HepG2 (cell line): ENCODE results near the gene GRM2. TPM values are rescaled to one million over a fixed set of nuclear protein-coding genes. Genes with fewer than 3 reads are reported as not detected.

Source experiments
- DNMT3B ChIP-seq: conservative IDR thresholded peaks from 2 replicates; pipeline ENCODE4 v1.6.1; 2016; ENCODE audit warnings: missing biosample characterization, control low read depth
- ESRRA ChIP-seq: sonication (generic); formaldehyde crosslinking; IDR thresholded peaks from 2 replicates; pipeline ENCODE4 v1.5.1; 2020; ENCODE audit warnings: mild to moderate bottlenecking, low read depth, missing genetic modification reagents
- GABPB1 ChIP-seq: IDR thresholded peaks from 2 replicates; pipeline ENCODE4 v1.6.1; 2016; ENCODE audit warnings: mild to moderate bottlenecking, missing genetic modification reagents, moderate library complexity, missing compliant biosample characterization
- GLI4 ChIP-seq: sonication (generic); formaldehyde crosslinking; IDR thresholded peaks from 2 replicates; pipeline ENCODE4 v1.5.1; 2020; ENCODE audit warnings: missing genetic modification reagents, mild to moderate bottlenecking, moderate library complexity, borderline replicate concordance
- HES4 ChIP-seq: sonication (generic); formaldehyde crosslinking; IDR thresholded peaks from 2 replicates; pipeline ENCODE4 v1.9.0; 2021; ENCODE audit warnings: mild to moderate bottlenecking, missing genetic modification reagents, borderline replicate concordance
- HNRNPUL1 ChIP-seq: fragments of 200-400 bp; formaldehyde crosslinking; IDR thresholded peaks from 2 replicates; pipeline ENCODE4 v1.6.1; 2017; ENCODE audit warnings: low read depth, mild to moderate bottlenecking, low read length, moderate library complexity
- ISL2 ChIP-seq: sonication (generic); formaldehyde crosslinking; IDR thresholded peaks from 2 replicates; pipeline ENCODE4 v1.5.0; 2020; ENCODE audit warnings: missing genetic modification reagents
- MED8 ChIP-seq: sonication (generic); formaldehyde crosslinking; IDR thresholded peaks from 2 replicates; pipeline ENCODE4 v1.8.1; 2023; ENCODE audit warnings: mild to moderate bottlenecking, missing genetic modification reagents; ENCODE audit not compliant: insufficient replicate concordance
- SALL1 ChIP-seq: sonication (generic); formaldehyde crosslinking; IDR thresholded peaks from 2 replicates; pipeline ENCODE4 v1.8.0; 2022; ENCODE audit warnings: mild to moderate bottlenecking, missing genetic modification reagents
- SIX4 ChIP-seq: sonication (generic); formaldehyde crosslinking; IDR thresholded peaks from 2 replicates; pipeline ENCODE4 v1.4.0; 2020; ENCODE audit warnings: missing genetic modification reagents
- STAT5B ChIP-seq: sonication (generic); formaldehyde crosslinking; IDR thresholded peaks from 2 replicates; pipeline ENCODE4 v1.4.0; 2020; ENCODE audit warnings: missing genetic modification reagents
- TAF15 ChIP-seq: fragments of 200-400 bp; formaldehyde crosslinking; IDR thresholded peaks from one replicate; pipeline ENCODE4 v1.6.1; 2018; ENCODE audit warnings: mild to moderate bottlenecking, low read depth, low read length; ENCODE audit not compliant: poor library complexity, severe bottlenecking
- ZFYVE20 ChIP-seq: sonication (generic); formaldehyde crosslinking; IDR thresholded peaks from 2 replicates; pipeline ENCODE4 v1.8.0; 2023; ENCODE audit warnings: low read depth, mild to moderate bottlenecking, moderate library complexity, missing genetic modification reagents, borderline replicate concordance
- ZNF20 ChIP-seq: sonication (generic); formaldehyde crosslinking; IDR thresholded peaks from 2 replicates; pipeline ENCODE4 v1.4.0; 2020; ENCODE audit warnings: mild to moderate bottlenecking, moderate library complexity, missing genetic modification reagents
- ZNF34 ChIP-seq: sonication (generic); formaldehyde crosslinking; IDR thresholded peaks from 2 replicates; pipeline ENCODE4 v1.4.0; 2020; ENCODE audit warnings: mild to moderate bottlenecking, missing genetic modification reagents, borderline replicate concordance
- ZNF777 ChIP-seq: sonication (generic); formaldehyde crosslinking; IDR thresholded peaks from 2 replicates; pipeline ENCODE4 v1.4.0; 2020; ENCODE audit warnings: missing genetic modification reagents
- polyA plus RNA-seq, 8 experiments: library from polyadenylated mRNA; depleted of rRNA in 3 of 8; stranded (reverse) in 7 of 8; unstranded in 1 of 8; fragments of >200 nt; fragmentation: Illumina TruSeq in 4 of 8; extraction: Trizol in 4 of 8; gene quantifications; 2 replicates each; pipeline versions ENCODE4 v1.2.1 to v1.2.3, GENCODE V29; 2011 to 2016; ENCODE audit warnings: low read depth in 4 of 8, missing spikeins in 1 of 8, mixed read lengths in 1 of 8; ENCODE audit not compliant: insufficient read depth in 1 of 8
- total RNA-seq, 5 experiments: library from RNA; depleted of rRNA; stranded (reverse); fragments of >200 nt; fragmentation: Illumina TruSeq; extraction: Trizol; gene quantifications; 2 replicates each; pipeline ENCODE4 v1.2.3, GENCODE V29; 2016; ENCODE audit warnings: low read depth in 1 of 5
- TF ChIP-seq, protein P1 (sequence below): sonication (generic); formaldehyde crosslinking; IDR thresholded peaks from 2 replicates; pipeline ENCODE4 v1.4.0; 2020; ENCODE audit warnings: mild to moderate bottlenecking, missing genetic modification reagents
- TF ChIP-seq, protein P2 (sequence below): sonication (generic); formaldehyde crosslinking; conservative IDR thresholded peaks from 2 replicates; pipeline ENCODE4 v1.4.0; 2020; ENCODE audit warnings: missing genetic modification reagents
- TF ChIP-seq, protein P3 (sequence below): sonication (generic); formaldehyde crosslinking; IDR thresholded peaks from 2 replicates; pipeline ENCODE4 v1.5.0; 2020; ENCODE audit warnings: missing genetic modification reagents, mild to moderate bottlenecking, borderline replicate concordance

GRM2 gene
- total and polyA plus RNA-seq, 2 of the 13 experiments (the other 11 are each of a cell fraction or from before 2014, with no cell fraction given) = 0.04 to 0.07 TPM

DNA sequence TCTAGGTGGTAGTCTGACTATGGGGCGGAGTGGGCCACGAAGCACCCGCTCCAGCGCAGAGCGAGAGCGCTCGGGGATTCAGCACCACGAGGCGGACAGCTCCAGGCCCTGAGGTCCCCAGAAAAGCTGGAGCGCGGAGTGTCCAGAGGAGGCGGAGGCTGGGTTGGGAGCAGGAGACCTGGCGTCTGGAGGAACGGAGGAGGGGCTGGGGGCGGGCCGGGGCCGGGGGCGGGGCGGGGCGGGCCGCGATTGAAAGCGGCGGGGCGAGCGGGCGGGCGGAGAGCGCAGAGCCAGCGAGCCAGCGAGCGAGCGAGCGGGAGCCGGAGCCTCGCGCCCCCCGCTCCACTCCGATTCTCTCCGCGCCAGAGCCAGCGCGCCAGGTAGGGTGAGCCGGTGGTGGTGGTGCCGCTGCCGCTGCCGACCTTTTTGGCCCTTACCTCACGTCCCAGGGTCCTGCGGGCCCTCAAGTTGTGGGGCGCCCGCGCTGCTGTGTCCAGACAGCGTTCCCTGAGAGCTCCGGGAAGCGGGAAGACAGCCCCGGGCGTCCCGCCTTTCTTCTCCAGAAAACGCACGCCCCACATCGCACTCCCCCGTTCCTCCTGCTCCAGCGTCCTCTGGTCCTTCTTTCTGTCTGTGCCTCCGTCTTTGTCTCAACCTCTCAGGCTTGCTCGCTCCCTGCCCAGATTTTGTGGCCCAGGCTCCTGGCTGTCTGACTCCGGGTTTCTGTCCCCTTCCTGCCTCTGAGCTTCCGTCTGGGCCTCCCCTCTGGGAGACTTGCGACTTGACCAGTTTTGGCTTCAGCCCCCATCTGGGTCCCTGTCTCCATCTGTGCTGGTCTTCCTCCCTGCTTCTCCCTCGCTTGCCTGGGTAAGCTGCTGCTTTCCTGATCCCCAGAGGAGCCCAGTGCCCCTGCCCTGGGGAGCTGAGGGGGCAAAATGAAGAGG is at the start of gene GRM2 (continued):
- TF ChIP-seq ISL2 (CRISPR knock-in tag) (no peak), HNRNPUL1 (no peak), ZNF20 (no peak), GLI4 (CRISPR knock-in tag) (no peak), STAT5B (CRISPR knock-in tag) (peak; percentile 97), ZNF777 (CRISPR knock-in tag) (no peak), MED8 (CRISPR knock-in tag) (no peak), TAF15 (no peak), SALL1 (peak; percentile 83), ZNF34 (CRISPR knock-in tag) (no peak), SIX4 (peak; percentile 70), ESRRA (no peak), ZFYVE20 (CRISPR knock-in tag) (no peak), GABPB1 (peak; percentile 37; the same call in 1 of the 2 replicates), DNMT3B (CRISPR knock-in tag) (peak; percentile 77; the same call in 1 of the 2 replicates), HES4 (CRISPR knock-in tag) (peak; percentile 88)
- TF ChIP-seq, protein P1, sequence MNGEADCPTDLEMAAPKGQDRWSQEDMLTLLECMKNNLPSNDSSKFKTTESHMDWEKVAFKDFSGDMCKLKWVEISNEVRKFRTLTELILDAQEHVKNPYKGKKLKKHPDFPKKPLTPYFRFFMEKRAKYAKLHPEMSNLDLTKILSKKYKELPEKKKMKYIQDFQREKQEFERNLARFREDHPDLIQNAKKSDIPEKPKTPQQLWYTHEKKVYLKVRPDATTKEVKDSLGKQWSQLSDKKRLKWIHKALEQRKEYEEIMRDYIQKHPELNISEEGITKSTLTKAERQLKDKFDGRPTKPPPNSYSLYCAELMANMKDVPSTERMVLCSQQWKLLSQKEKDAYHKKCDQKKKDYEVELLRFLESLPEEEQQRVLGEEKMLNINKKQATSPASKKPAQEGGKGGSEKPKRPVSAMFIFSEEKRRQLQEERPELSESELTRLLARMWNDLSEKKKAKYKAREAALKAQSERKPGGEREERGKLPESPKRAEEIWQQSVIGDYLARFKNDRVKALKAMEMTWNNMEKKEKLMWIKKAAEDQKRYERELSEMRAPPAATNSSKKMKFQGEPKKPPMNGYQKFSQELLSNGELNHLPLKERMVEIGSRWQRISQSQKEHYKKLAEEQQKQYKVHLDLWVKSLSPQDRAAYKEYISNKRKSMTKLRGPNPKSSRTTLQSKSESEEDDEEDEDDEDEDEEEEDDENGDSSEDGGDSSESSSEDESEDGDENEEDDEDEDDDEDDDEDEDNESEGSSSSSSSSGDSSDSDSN (CRISPR knock-in tag) = no peak
- TF ChIP-seq, protein P2, sequence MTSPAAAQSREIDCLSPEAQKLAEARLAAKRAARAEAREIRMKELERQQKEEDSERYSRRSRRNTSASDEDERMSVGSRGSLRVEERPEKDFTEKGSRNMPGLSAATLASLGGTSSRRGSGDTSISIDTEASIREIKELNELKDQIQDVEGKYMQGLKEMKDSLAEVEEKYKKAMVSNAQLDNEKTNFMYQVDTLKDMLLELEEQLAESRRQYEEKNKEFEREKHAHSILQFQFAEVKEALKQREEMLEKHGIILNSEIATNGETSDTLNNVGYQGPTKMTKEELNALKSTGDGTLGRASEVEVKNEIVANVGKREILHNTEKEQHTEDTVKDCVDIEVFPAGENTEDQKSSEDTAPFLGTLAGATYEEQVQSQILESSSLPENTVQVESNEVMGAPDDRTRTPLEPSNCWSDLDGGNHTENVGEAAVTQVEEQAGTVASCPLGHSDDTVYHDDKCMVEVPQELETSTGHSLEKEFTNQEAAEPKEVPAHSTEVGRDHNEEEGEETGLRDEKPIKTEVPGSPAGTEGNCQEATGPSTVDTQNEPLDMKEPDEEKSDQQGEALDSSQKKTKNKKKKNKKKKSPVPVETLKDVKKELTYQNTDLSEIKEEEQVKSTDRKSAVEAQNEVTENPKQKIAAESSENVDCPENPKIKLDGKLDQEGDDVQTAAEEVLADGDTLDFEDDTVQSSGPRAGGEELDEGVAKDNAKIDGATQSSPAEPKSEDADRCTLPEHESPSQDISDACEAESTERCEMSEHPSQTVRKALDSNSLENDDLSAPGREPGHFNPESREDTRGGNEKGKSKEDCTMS (CRISPR knock-in tag) = peak; percentile 94
- TF ChIP-seq, protein P3, sequence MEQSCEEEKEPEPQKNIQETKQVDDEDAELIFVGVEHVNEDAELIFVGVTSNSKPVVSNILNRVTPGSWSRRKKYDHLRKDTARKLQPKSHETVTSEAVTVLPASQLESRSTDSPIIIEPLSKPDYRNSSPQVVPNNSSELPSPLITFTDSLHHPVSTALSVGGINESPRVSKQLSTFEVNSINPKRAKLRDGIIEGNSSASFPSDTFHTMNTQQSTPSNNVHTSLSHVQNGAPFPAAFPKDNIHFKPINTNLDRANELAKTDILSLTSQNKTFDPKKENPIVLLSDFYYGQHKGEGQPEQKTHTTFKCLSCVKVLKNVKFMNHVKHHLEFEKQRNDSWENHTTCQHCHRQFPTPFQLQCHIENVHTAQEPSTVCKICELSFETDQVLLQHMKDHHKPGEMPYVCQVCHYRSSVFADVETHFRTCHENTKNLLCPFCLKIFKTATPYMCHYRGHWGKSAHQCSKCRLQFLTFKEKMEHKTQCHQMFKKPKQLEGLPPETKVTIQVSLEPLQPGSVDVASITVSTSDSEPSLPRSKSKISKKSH (CRISPR knock-in tag) = no peak
